ENCODE data around the gene RNFT1. TPM values are rescaled to one million over a fixed set of nuclear protein-coding genes. Genes with fewer than 3 reads are reported as not detected.
"Not testable (repeated sequence)": the region's sequence is repeated elsewhere in the genome, so short reads cannot be mapped to it uniquely, and the experiment has no call there.

The RNFT1 gene
- total RNA-seq, result 10 to 100 TPM; 36.6 to 40.3 TPM
- polyA plus RNA-seq, result 10 to 100 TPM; 23.2 to 33.6 TPM

- CTCF ChIA-PET (ENCODE audit: partially characterized antibody), result interaction anchor here (1.3 to 2.5 kb wide), 2 partner anchors 50 to 212 kb away, joined by 3 to 10 read pairs; no protein-coding TSS in a partner anchor
- Histone ChIP-seq H3K27ac (ENCODE audit: low read depth, low read length) (peak within 1 kb of the TSS; percentile 83), H3K9me3 (ENCODE audit: control insufficient read depth in 1 of 2, low read length in 2 of 2) (no peaks in the 10 kb centered on the region), H3K36me3 (ENCODE audit: insufficient read depth, low read length) (no peaks in the 10 kb centered on the region), H3K4me1 (ENCODE audit: insufficient read depth, low read length) (peaks cover 25% of the 10 kb centered on the region), H3K27me3 (ENCODE audit: insufficient read depth, low read length) (no peaks in the 10 kb centered on the region), H3K4me3 (ENCODE audit: low read length in 2 of 2) (peak within 1 kb of the TSS; percentile 80 to 90)
- intact Hi-C loops (cut with micrococcal nuclease), result loop anchor here (1.0 kb wide), 1 partner anchor 71 kb away; the partner anchor contains the start of gene RPS6KB1
- peak; percentile 85 to 87 (median 87) for DNase-seq
- peaks cover 3 to 15% of the 10 kb centered on the region in 2 donors for H3K36me3 Mint-ChIP-seq
- no peaks in the 10 kb centered on the region for H3K9me3 Mint-ChIP-seq
- H3K4me3 Mint-ChIP-seq, result peak within 1 kb of the TSS; percentile 93 to 98 (median 94)
- H3K27me3 Mint-ChIP-seq, result no peaks in the 10 kb centered on the region
- peak within 1 kb of the TSS; percentile 90 to 99 (median 99) for H3K27ac Mint-ChIP-seq
- peaks cover 12 to 26% (median 18%) of the 10 kb centered on the region in 4 donors for H3K4me1 Mint-ChIP-seq
- POLR2A ChIA-PET (ENCODE audit: partially characterized antibody), result interaction anchor here (0.9 to 4.5 kb wide), 18 partner anchors 9 to 859 kb away, joined by 3 to 27 read pairs (median 4); partner anchors contain the start of genes APPBP2, BCAS3, DHX40 and PTRH2
These were observed at the start of gene RNFT1 for GRCh38 chr17:59964482-59965328. RNFT1 (minus strand) TSS chr17:59964740; CDS start chr17:59964663, 77 bp downstream.

- H3K9me3 Mint-ChIP-seq; intact Hi-C loops (cut with micrococcal nuclease); DNase-seq; H3K4me1 Mint-ChIP-seq; H3K36me3 ChIP-seq (ENCODE audit: insufficient read depth, low read length); H3K27ac Mint-ChIP-seq; H3K27me3 ChIP-seq (ENCODE audit: insufficient read depth, low read length); POLR2A ChIA-PET (ENCODE audit: partially characterized antibody); H3K27me3 Mint-ChIP-seq; H3K36me3 Mint-ChIP-seq; H3K4me1 ChIP-seq (ENCODE audit: insufficient read depth, low read length); H3K4me3 Mint-ChIP-seq; H3K4me3 ChIP-seq (ENCODE audit: low read length in 2 of 2); H3K27ac ChIP-seq (ENCODE audit: low read depth, low read length); H3K9me3 ChIP-seq (ENCODE audit: control insufficient read depth in 1 of 2, low read length in 2 of 2); CTCF ChIA-PET (ENCODE audit: partially characterized antibody): not testable (repeated sequence)
These were observed 44.8 kb upstream of the RNFT1 start for GRCh38 chr17:60009326-60009725.

GRCh38 chr17:60008377-60008776 lies 43.8 kb upstream of the RNFT1 start:
- H3K27me3 Mint-ChIP-seq; H3K27ac ChIP-seq (ENCODE audit: low read depth, low read length); CTCF ChIA-PET (ENCODE audit: partially characterized antibody); H3K9me3 ChIP-seq (ENCODE audit: control insufficient read depth in 1 of 2, low read length in 2 of 2); H3K4me1 Mint-ChIP-seq; DNase-seq; H3K4me3 Mint-ChIP-seq; H3K36me3 ChIP-seq (ENCODE audit: insufficient read depth, low read length); H3K4me3 ChIP-seq (ENCODE audit: low read length in 2 of 2); intact Hi-C loops (cut with micrococcal nuclease); H3K36me3 Mint-ChIP-seq; H3K27me3 ChIP-seq (ENCODE audit: insufficient read depth, low read length); H3K4me1 ChIP-seq (ENCODE audit: insufficient read depth, low read length); H3K9me3 Mint-ChIP-seq; POLR2A ChIA-PET (ENCODE audit: partially characterized antibody); H3K27ac Mint-ChIP-seq: not testable (repeated sequence)

- no peaks in the 10 kb centered on the region for H3K9me3 ChIP-seq (ENCODE audit: control insufficient read depth in 1 of 2, low read length in 2 of 2)
- Mint-ChIP-seq H3K4me3 (no peak overlapping the region), H3K4me1 (no peaks in the 10 kb centered on the region), H3K9me3 (no peaks in the 10 kb centered on the region), H3K36me3 (no peaks in the 10 kb centered on the region), H3K27ac (peak overlapping the region in 1 of 7 donors; percentile 63), H3K27me3 (no peaks in the 10 kb centered on the region)
- H3K4me1 ChIP-seq (ENCODE audit: insufficient read depth, low read length), result no peaks in the 10 kb centered on the region
- no peak overlapping the region for H3K27ac ChIP-seq (ENCODE audit: low read depth, low read length)
- intact Hi-C loops (cut with micrococcal nuclease), result no loop called here
- no peak for DNase-seq
- no peak overlapping the region for H3K4me3 ChIP-seq (ENCODE audit: low read length in 2 of 2)
- POLR2A ChIA-PET (ENCODE audit: partially characterized antibody), result no interaction called here
- CTCF ChIA-PET (ENCODE audit: partially characterized antibody), result interaction anchor here (1.0 kb wide), 1 partner anchor 31 kb away, joined by 3 read pairs; no protein-coding TSS in a partner anchor
- no peaks in the 10 kb centered on the region for H3K27me3 ChIP-seq (ENCODE audit: insufficient read depth, low read length)
- no peaks in the 10 kb centered on the region for H3K36me3 ChIP-seq (ENCODE audit: insufficient read depth, low read length)
These were observed 41.6 kb upstream of the RNFT1 start for GRCh38 chr17:60006160-60006559.

GRCh38 chr17:60004561-60004960 lies 40.0 kb upstream of the RNFT1 start:
- DNase-seq; intact Hi-C loops (cut with micrococcal nuclease); H3K27ac ChIP-seq (ENCODE audit: low read depth, low read length); H3K27ac Mint-ChIP-seq; H3K9me3 Mint-ChIP-seq; H3K36me3 Mint-ChIP-seq; POLR2A ChIA-PET (ENCODE audit: partially characterized antibody); H3K4me1 Mint-ChIP-seq; H3K4me3 ChIP-seq (ENCODE audit: low read length in 2 of 2); H3K36me3 ChIP-seq (ENCODE audit: insufficient read depth, low read length); H3K4me3 Mint-ChIP-seq; H3K27me3 ChIP-seq (ENCODE audit: insufficient read depth, low read length); CTCF ChIA-PET (ENCODE audit: partially characterized antibody); H3K27me3 Mint-ChIP-seq; H3K9me3 ChIP-seq (ENCODE audit: control insufficient read depth in 1 of 2, low read length in 2 of 2); H3K4me1 ChIP-seq (ENCODE audit: insufficient read depth, low read length): not testable (repeated sequence)

- H3K27ac ChIP-seq (ENCODE audit: low read depth, low read length); H3K4me1 Mint-ChIP-seq; H3K4me3 ChIP-seq (ENCODE audit: low read length in 2 of 2); POLR2A ChIA-PET (ENCODE audit: partially characterized antibody); H3K36me3 ChIP-seq (ENCODE audit: insufficient read depth, low read length); H3K27me3 Mint-ChIP-seq; DNase-seq; H3K4me1 ChIP-seq (ENCODE audit: insufficient read depth, low read length); intact Hi-C loops (cut with micrococcal nuclease); H3K27ac Mint-ChIP-seq; H3K9me3 ChIP-seq (ENCODE audit: control insufficient read depth in 1 of 2, low read length in 2 of 2); CTCF ChIA-PET (ENCODE audit: partially characterized antibody); H3K27me3 ChIP-seq (ENCODE audit: insufficient read depth, low read length); H3K9me3 Mint-ChIP-seq; H3K4me3 Mint-ChIP-seq; H3K36me3 Mint-ChIP-seq: not testable (repeated sequence)
These were observed 37.9 kb upstream of the RNFT1 start for GRCh38 chr17:60002405-60002804.

GRCh38 chr17:59996608-59997007 lies 32.1 kb upstream of the RNFT1 start:
- H3K27me3 ChIP-seq (ENCODE audit: insufficient read depth, low read length); H3K36me3 ChIP-seq (ENCODE audit: insufficient read depth, low read length); H3K4me1 ChIP-seq (ENCODE audit: insufficient read depth, low read length); H3K27ac ChIP-seq (ENCODE audit: low read depth, low read length); H3K9me3 ChIP-seq (ENCODE audit: control insufficient read depth in 1 of 2, low read length in 2 of 2); H3K9me3 Mint-ChIP-seq; POLR2A ChIA-PET (ENCODE audit: partially characterized antibody); H3K4me1 Mint-ChIP-seq; H3K27ac Mint-ChIP-seq; DNase-seq; CTCF ChIA-PET (ENCODE audit: partially characterized antibody); H3K36me3 Mint-ChIP-seq; H3K27me3 Mint-ChIP-seq; H3K4me3 Mint-ChIP-seq; intact Hi-C loops (cut with micrococcal nuclease); H3K4me3 ChIP-seq (ENCODE audit: low read length in 2 of 2): not testable (repeated sequence)

Measured in CD4-positive, alpha-beta memory T cell (primary cell).